Measurements from ENCODE around the gene DYNLL1. TPM values are rescaled to one million over a fixed set of nuclear protein-coding genes. Genes with fewer than 3 reads are reported as not detected.

The DYNLL1 gene
- total RNA-seq, 1 donor from 2014 or later, result 159 TPM

DNA sequence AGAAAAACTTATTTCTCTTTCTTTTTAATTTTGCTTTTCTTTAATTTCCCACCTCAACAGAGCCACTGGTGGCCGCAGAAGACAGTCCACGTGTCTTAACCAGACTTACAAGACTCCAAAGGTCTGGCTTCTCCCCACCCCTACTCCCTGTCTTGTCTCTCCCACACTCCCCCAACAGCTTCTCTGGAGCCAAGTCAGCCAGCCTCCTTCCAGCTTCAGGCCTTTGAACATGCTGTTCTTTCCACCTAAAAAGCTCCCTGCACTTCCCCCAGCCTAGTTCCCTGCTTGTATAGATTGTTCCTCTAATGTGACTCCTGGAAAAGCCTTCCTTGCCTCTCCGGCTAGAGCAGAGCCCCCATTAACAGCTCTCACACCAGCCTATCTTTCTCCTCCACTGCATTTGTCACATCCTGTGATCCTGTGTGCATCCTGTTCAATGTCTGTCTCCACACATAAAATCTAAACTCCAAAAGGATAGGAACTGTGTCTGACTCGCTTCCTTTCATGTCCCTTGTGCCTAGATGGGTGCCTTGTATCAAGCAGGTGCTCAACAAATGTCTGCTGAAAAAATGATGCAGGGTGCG is 7.8 kb upstream of the DYNLL1 start:
- H3K4me1 Mint-ChIP-seq, result no peaks in the 10 kb centered on the region
- intact Hi-C loops (cut with micrococcal nuclease), result no loop called here
- H3K36me3 Mint-ChIP-seq (ENCODE audit: low read depth), result peaks cover 6% of the 10 kb centered on the region
- TF ChIP-seq CTCF (IDR thresholded peaks at IDR 0.05), result no peak
- DNase-seq (no peak), ATAC-seq (ENCODE audit: low read depth) (no peak)
- POLR2A ChIA-PET, result interaction anchor here (0.9 kb wide), 1 partner anchor 19 kb away, joined by 3 read pairs; the partner anchor contains the start of gene SRSF9
- no peaks in the 10 kb centered on the region for H3K27me3 Mint-ChIP-seq
- CTCF ChIA-PET, result interaction anchor here (0.6 kb wide), 1 partner anchor 59 kb away, joined by 3 read pairs; no protein-coding TSS in a partner anchor
- H3K27ac Mint-ChIP-seq, result no peak overlapping the region
- H3K9me3 Mint-ChIP-seq, result no peaks in the 10 kb centered on the region
- no peak overlapping the region for H3K4me3 Mint-ChIP-seq

DNA sequence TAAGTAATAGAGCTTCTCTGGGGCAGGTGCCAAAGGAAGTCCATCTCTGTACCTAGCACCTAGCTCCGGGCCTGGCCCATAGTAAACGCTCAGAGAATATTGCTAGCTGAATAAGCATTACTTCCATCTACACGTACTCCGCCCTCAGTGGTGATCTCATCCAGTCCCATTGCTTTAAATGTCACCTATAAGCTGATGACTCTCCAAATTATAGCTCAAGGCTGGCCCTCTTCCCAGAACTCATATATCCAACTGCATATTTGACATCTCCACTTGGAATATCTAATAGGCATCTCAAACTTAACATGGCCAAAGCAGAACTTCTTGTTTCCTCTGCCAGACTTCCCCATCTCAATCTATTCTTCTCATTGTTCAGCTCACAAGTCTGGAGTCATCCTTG is 6.9 kb upstream of the DYNLL1 start:
- no peak for TF ChIP-seq CTCF (IDR thresholded peaks at IDR 0.05)
- ATAC-seq (ENCODE audit: low read depth), result no peak
- no peak overlapping the region for H3K4me3 Mint-ChIP-seq
- ChIA-PET POLR2A (interaction anchor here (0.9 kb wide), 1 partner anchor 20 kb away, joined by 3 read pairs; the partner anchor contains the start of gene SRSF9), CTCF (interaction anchor here (0.6 kb wide), 1 partner anchor 60 kb away, joined by 3 read pairs; no protein-coding TSS in a partner anchor)
- H3K27me3 Mint-ChIP-seq, result no peaks in the 10 kb centered on the region
- DNase-seq, result no peak
- no peaks in the 10 kb centered on the region for H3K4me1 Mint-ChIP-seq
- peaks cover 6% of the 10 kb centered on the region for H3K36me3 Mint-ChIP-seq (ENCODE audit: low read depth)
- intact Hi-C loops (cut with micrococcal nuclease), result no loop called here
- no peak overlapping the region for H3K27ac Mint-ChIP-seq
- H3K9me3 Mint-ChIP-seq, result no peaks in the 10 kb centered on the region

GRCh38 chr12:120490325-120490724 is 5.6 kb upstream of the DYNLL1 start:
- ATAC-seq (ENCODE audit: low read depth) (no peak), DNase-seq (no peak)
- ChIA-PET POLR2A (interaction anchor here (0.9 kb wide), 1 partner anchor 289 kb away, joined by 3 read pairs; the partner anchor contains the start of gene RPLP0), CTCF (no interaction called here)
- Mint-ChIP-seq H3K4me3 (no peak overlapping the region), H3K27ac (no peak overlapping the region), H3K4me1 (peaks cover 6% of the 10 kb centered on the region), H3K27me3 (no peaks in the 10 kb centered on the region), H3K36me3 (ENCODE audit: low read depth) (peaks cover 6% of the 10 kb centered on the region), H3K9me3 (no peaks in the 10 kb centered on the region)
- intact Hi-C loops (cut with micrococcal nuclease), result no loop called here
- TF ChIP-seq CTCF (IDR thresholded peaks at IDR 0.05), result no peak

- H3K27ac Mint-ChIP-seq, result no peak overlapping the region
- no peak for ATAC-seq (ENCODE audit: low read depth)
- peaks cover 8% of the 10 kb centered on the region for H3K36me3 Mint-ChIP-seq (ENCODE audit: low read depth)
- peaks cover 10% of the 10 kb centered on the region for H3K4me1 Mint-ChIP-seq
- TF ChIP-seq CTCF (IDR thresholded peaks at IDR 0.05), result no peak
- H3K4me3 Mint-ChIP-seq, result no peak overlapping the region
- H3K27me3 Mint-ChIP-seq, result no peaks in the 10 kb centered on the region
- intact Hi-C loops (cut with micrococcal nuclease), result no loop called here
- CTCF ChIA-PET, result no interaction called here
- no peaks in the 10 kb centered on the region for H3K9me3 Mint-ChIP-seq
- POLR2A ChIA-PET, result interaction anchor here (0.9 kb wide), 1 partner anchor 290 kb away, joined by 3 read pairs; the partner anchor contains the start of gene RPLP0
- DNase-seq, result no peak
These were observed 4.9 kb upstream of the DYNLL1 start for GRCh38 chr12:120490833-120491512.

DNA sequence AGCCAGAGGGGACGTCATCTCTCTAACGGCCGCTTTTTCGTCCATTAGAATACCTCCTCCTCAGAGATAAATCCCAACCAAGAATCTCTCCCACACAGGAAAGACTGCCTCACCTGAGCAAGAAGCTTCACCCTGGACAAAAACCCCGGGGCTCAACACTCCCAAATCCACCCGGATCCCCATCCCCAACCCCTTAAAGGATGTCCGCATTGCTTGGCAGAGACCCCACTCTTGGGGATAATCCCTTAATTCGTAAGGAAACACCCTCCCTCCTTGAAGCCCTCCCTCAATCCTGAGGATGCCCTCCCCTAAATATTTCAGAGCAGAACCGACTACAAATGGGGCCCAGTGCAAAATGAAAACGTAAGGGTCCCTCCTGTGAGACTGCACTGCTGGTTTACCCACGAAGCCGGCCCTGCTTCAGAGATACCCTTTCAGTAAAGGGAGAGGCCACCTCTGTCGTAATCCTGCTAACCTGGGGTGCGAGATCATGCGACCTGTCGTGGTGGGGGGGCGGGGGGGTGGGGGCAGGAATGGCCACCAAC is 655 bp upstream of the DYNLL1 start:
- intact Hi-C loops (cut with micrococcal nuclease), result loop anchor here (1.0 kb wide), 1 partner anchor 26 kb away; the partner anchor contains the start of gene SRSF9
- H3K27ac Mint-ChIP-seq, result peak overlapping the region; percentile 91
- no peak for ATAC-seq (ENCODE audit: low read depth)
- POLR2A ChIA-PET, result interaction anchor here (0.5 to 3.3 kb wide), 12 partner anchors 17 to 1187 kb away, joined by 3 to 54 read pairs (median 5); partner anchors contain the start of genes COQ5, RNU4-1, RNU4-2 and RPLP0
- peaks cover 29% of the 10 kb centered on the region for H3K4me1 Mint-ChIP-seq
- no peaks in the 10 kb centered on the region for H3K9me3 Mint-ChIP-seq
- no peak for DNase-seq
- H3K27me3 Mint-ChIP-seq, result no peaks in the 10 kb centered on the region
- CTCF ChIA-PET, result interaction anchor here (0.6 to 3.2 kb wide), 3 partner anchors 26 to 57 kb away, joined by 3 to 16 read pairs (median 7); partner anchors contain the start of genes COX6A1 and SRSF9
- TF ChIP-seq CTCF (IDR thresholded peaks at IDR 0.05), result no peak
- peaks cover 43% of the 10 kb centered on the region for H3K36me3 Mint-ChIP-seq (ENCODE audit: low read depth)
- peak overlapping the region; percentile 96 for H3K4me3 Mint-ChIP-seq
